Measurements from ENCODE around the gene CADPS2. TPM values are rescaled to one million over a fixed set of nuclear protein-coding genes. Genes with fewer than 3 reads are reported as not detected.

The CADPS2 gene
- total and polyA plus RNA-seq, 4 donors, result 5.6 to 41.1 (median 11.0) TPM

DNA sequence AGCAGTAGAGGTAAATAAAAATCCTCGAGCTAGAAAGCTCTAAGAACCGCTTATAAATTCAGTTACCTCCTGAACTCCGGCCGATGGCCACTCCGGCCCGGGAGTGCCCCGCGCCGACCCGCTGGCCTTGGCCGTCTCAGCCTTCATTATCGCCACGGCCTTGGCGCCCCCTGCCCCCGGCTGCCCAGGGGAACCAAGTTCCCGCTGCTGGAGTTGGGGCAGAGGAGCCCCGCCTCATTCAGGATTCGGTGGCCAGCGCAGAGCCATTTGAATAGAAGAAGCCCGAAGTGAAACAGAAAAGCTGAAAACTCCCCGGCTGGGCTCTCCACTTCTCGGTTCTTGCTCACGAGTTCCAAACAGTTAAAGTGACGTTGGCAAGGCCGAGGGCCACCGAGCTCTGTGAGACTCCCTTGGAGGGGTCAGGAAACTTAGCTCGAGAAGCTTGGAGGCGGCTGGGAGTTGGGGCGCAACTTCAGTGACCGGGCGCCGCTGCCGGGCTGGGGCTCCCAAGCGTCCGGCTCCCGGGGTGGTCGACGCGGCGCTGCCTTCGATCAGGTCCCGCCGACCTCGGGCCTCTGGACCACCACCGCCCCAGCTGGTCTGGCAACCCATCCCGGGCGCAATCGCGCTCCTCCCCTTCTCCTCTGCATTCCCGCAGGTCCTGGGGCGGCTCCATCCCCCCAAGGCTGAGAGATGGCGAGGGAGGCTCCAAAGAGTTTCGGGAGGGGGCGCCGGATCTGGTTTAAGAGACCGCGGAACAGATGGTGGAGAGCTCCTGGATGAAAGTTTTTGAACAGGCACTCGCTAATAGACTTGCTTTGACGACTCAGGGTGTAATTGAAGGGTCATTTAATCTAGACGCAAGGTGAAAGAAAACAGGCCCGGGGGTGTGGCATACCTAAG lies 575.9 kb downstream of the CADPS2 start:
- no peak for DNase-seq (ENCODE audit: low spot score)
- Histone ChIP-seq H3K9ac (ENCODE audit: low read depth in 1 of 2, low read length in 2 of 2) (no peak overlapping the region), H3K27me3 (ENCODE audit: control insufficient read depth in 4 of 4, insufficient read depth in 4 of 4, low read length in 3 of 4) (peaks cover 3 to 61% (median 33%) of the 10 kb centered on the region in 4 donors), H3K36me3 (ENCODE audit: control insufficient read depth in 4 of 4, insufficient read depth in 3 of 4, low read depth in 1 of 4, low read length in 3 of 4) (no peaks in the 10 kb centered on the region), H3K4me1 (ENCODE audit: control insufficient read depth in 4 of 4, insufficient read depth in 4 of 4, low read length in 3 of 4) (peaks cover 8 to 21% (median 19%) of the 10 kb centered on the region in 4 donors), H3K4me3 (ENCODE audit: low read depth in 1 of 3, low read length in 3 of 3) (peak overlapping the region in 2 of 3 donors; percentile 40 to 50), H3K27ac (ENCODE audit: low read depth in 1 of 2, low read length in 2 of 2) (no peak overlapping the region), H3K9me3 (ENCODE audit: control insufficient read depth in 4 of 4, low read length in 3 of 4) (peaks cover 0 to 4% (median 0%) of the 10 kb centered on the region in 4 donors)
- no peak for TF ChIP-seq YY1 (IDR thresholded peaks at IDR 0.05)
- WGBS, result 3% methylated on average over 61 of the region's 61 CpGs

DNA sequence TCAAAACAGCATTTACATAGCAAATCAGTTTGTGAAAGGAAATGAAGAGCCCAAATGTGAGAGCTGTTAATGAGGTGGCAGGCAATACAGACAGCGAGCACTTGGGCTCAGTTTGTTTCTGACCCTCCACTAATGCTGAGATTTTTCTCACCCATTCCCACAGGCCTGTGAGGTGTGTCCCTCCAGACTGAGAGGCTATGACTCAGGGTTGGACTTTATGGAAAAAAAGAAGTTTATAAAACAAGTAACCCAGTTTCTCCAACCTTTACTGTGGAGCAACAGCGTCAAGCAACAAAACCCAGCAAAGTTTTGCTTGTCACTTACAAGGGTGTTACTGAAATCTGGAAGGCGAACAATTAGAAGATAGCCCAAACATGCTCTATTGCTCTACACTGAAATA lies 576.8 kb downstream of the CADPS2 start:
- TF ChIP-seq HNF4A (conservative IDR thresholded peaks at IDR 0.05), result no peak
- Histone ChIP-seq H3K9me3 (ENCODE audit: control insufficient read depth in 4 of 4, low read length in 3 of 4) (peaks cover 0 to 4% (median 0%) of the 10 kb centered on the region in 4 donors), H3K36me3 (ENCODE audit: control insufficient read depth in 4 of 4, insufficient read depth in 3 of 4, low read depth in 1 of 4, low read length in 3 of 4) (no peaks in the 10 kb centered on the region), H3K9ac (ENCODE audit: low read depth in 1 of 2, low read length in 2 of 2) (no peak overlapping the region), H3K4me1 (ENCODE audit: control insufficient read depth in 4 of 4, insufficient read depth in 4 of 4, low read length in 3 of 4) (peaks cover 14 to 28% (median 23%) of the 10 kb centered on the region in 4 donors), H3K4me3 (ENCODE audit: low read depth in 1 of 3, low read length in 3 of 3) (no peak overlapping the region), H3K27ac (ENCODE audit: low read depth in 1 of 2, low read length in 2 of 2) (no peak overlapping the region), H3K27me3 (ENCODE audit: control insufficient read depth in 4 of 4, insufficient read depth in 4 of 4, low read length in 3 of 4) (peaks cover 3 to 57% (median 30%) of the 10 kb centered on the region in 4 donors)
- DNase-seq (ENCODE audit: low spot score), result no peak
- 26% methylated on average over 3 of the region's 3 CpGs for WGBS

DNA sequence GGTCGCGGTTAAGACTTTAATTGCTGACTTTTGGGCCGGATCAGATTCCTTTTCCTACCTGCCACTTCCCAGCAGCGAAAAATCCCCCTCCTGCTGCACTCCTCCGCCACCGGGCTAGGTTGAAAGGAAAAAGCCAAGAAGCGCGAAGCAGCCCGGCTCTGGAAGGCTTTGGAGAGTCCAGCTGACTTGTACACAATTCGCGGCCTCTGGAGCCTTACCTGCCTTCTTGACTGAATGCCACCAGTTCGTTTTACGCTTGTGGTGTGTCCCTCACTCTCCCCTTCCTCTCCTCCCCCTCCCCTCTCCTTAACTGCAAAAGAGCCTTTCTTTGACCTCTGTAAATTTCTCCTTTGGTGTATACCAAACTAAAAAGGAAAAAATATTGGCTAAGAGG lies 579.0 kb downstream of the CADPS2 start:
- Histone ChIP-seq H3K4me3 (ENCODE audit: low read depth in 1 of 3, low read length in 3 of 3) (no peak overlapping the region), H3K36me3 (ENCODE audit: control insufficient read depth in 4 of 4, insufficient read depth in 3 of 4, low read depth in 1 of 4, low read length in 3 of 4) (no peaks in the 10 kb centered on the region), H3K27me3 (ENCODE audit: control insufficient read depth in 4 of 4, insufficient read depth in 4 of 4, low read length in 3 of 4) (peaks cover 3 to 56% (median 31%) of the 10 kb centered on the region in 4 donors), H3K9me3 (ENCODE audit: control insufficient read depth in 4 of 4, low read length in 3 of 4) (peaks cover 0 to 8% (median 0%) of the 10 kb centered on the region in 4 donors), H3K4me1 (ENCODE audit: control insufficient read depth in 4 of 4, insufficient read depth in 4 of 4, low read length in 3 of 4) (peaks cover 16 to 37% (median 31%) of the 10 kb centered on the region in 4 donors), H3K27ac (ENCODE audit: low read depth in 1 of 2, low read length in 2 of 2) (no peak overlapping the region), H3K9ac (ENCODE audit: low read depth in 1 of 2, low read length in 2 of 2) (no peak overlapping the region)
- WGBS, result 18% methylated on average over 13 of the region's 13 CpGs
- TF ChIP-seq NR2F2 (IDR thresholded peaks at IDR 0.05) (no peak), RXRA (IDR thresholded peaks at IDR 0.05) (no peak), FOXA2 (IDR thresholded peaks at IDR 0.05) (no peak), GABPA (IDR thresholded peaks at IDR 0.05 in 1 of 2, conservative IDR thresholded peaks at IDR 0.05 in 1 of 2) (no peak), RAD21 (IDR thresholded peaks at IDR 0.05) (no peak), YY1 (IDR thresholded peaks at IDR 0.05) (no peak), JUND (IDR thresholded peaks at IDR 0.05) (no peak), EGR1 (IDR thresholded peaks at IDR 0.05; ENCODE audit: low read depth in 2 of 2) (no peak), SP1 (IDR thresholded peaks at IDR 0.05) (no peak), HNF4A (conservative IDR thresholded peaks at IDR 0.05) (no peak), TAF1 (conservative IDR thresholded peaks at IDR 0.05) (no peak), HNF4G (IDR thresholded peaks at IDR 0.05) (no peak), FOXA1 (IDR thresholded peaks at IDR 0.05) (no peak)
- TF ChIP-seq, protein P1, sequence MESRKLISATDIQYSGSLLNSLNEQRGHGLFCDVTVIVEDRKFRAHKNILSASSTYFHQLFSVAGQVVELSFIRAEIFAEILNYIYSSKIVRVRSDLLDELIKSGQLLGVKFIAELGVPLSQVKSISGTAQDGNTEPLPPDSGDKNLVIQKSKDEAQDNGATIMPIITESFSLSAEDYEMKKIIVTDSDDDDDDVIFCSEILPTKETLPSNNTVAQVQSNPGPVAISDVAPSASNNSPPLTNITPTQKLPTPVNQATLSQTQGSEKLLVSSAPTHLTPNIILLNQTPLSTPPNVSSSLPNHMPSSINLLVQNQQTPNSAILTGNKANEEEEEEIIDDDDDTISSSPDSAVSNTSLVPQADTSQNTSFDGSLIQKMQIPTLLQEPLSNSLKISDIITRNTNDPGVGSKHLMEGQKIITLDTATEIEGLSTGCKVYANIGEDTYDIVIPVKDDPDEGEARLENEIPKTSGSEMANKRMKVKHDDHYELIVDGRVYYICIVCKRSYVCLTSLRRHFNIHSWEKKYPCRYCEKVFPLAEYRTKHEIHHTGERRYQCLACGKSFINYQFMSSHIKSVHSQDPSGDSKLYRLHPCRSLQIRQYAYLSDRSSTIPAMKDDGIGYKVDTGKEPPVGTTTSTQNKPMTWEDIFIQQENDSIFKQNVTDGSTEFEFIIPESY (IDR thresholded peaks at IDR 0.05), result no peak
- TF ChIP-seq, protein P2, sequence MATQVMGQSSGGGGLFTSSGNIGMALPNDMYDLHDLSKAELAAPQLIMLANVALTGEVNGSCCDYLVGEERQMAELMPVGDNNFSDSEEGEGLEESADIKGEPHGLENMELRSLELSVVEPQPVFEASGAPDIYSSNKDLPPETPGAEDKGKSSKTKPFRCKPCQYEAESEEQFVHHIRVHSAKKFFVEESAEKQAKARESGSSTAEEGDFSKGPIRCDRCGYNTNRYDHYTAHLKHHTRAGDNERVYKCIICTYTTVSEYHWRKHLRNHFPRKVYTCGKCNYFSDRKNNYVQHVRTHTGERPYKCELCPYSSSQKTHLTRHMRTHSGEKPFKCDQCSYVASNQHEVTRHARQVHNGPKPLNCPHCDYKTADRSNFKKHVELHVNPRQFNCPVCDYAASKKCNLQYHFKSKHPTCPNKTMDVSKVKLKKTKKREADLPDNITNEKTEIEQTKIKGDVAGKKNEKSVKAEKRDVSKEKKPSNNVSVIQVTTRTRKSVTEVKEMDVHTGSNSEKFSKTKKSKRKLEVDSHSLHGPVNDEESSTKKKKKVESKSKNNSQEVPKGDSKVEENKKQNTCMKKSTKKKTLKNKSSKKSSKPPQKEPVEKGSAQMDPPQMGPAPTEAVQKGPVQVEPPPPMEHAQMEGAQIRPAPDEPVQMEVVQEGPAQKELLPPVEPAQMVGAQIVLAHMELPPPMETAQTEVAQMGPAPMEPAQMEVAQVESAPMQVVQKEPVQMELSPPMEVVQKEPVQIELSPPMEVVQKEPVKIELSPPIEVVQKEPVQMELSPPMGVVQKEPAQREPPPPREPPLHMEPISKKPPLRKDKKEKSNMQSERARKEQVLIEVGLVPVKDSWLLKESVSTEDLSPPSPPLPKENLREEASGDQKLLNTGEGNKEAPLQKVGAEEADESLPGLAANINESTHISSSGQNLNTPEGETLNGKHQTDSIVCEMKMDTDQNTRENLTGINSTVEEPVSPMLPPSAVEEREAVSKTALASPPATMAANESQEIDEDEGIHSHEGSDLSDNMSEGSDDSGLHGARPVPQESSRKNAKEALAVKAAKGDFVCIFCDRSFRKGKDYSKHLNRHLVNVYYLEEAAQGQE (IDR thresholded peaks at IDR 0.05), result no peak
- TF ChIP-seq, protein P3, sequence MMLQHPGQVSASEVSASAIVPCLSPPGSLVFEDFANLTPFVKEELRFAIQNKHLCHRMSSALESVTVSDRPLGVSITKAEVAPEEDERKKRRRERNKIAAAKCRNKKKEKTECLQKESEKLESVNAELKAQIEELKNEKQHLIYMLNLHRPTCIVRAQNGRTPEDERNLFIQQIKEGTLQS (IDR thresholded peaks at IDR 0.05), result no peak
- TF ChIP-seq, protein P4, sequence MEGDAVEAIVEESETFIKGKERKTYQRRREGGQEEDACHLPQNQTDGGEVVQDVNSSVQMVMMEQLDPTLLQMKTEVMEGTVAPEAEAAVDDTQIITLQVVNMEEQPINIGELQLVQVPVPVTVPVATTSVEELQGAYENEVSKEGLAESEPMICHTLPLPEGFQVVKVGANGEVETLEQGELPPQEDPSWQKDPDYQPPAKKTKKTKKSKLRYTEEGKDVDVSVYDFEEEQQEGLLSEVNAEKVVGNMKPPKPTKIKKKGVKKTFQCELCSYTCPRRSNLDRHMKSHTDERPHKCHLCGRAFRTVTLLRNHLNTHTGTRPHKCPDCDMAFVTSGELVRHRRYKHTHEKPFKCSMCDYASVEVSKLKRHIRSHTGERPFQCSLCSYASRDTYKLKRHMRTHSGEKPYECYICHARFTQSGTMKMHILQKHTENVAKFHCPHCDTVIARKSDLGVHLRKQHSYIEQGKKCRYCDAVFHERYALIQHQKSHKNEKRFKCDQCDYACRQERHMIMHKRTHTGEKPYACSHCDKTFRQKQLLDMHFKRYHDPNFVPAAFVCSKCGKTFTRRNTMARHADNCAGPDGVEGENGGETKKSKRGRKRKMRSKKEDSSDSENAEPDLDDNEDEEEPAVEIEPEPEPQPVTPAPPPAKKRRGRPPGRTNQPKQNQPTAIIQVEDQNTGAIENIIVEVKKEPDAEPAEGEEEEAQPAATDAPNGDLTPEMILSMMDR (IDR thresholded peaks at IDR 0.05; ENCODE audit: low read depth, low read length, missing input control), result no peak
- TF ChIP-seq, protein P5, sequence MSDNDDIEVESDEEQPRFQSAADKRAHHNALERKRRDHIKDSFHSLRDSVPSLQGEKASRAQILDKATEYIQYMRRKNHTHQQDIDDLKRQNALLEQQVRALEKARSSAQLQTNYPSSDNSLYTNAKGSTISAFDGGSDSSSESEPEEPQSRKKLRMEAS (IDR thresholded peaks at IDR 0.05), result no peak
- DNase-seq (ENCODE audit: low spot score), result no peak

Measured in liver (tissue), 9 donors.